HG03039 (cell line): Measurements from ENCODE around the gene RMND1.
A peak's percentile ranks its signal among the peaks of the same experiment; 100 is the strongest.
"Not testable (repeated sequence)": the region's sequence is repeated elsewhere in the genome, so short reads cannot be mapped to it uniquely, and the experiment has no call there.

Experiments used
- ATAC-seq: cut with Tn5 transposase; IDR thresholded peaks from one replicate; pipeline ENCODE4 v1.9.1; 2021; ENCODE audit warnings: mild to moderate bottlenecking, moderate library complexity; ENCODE audit not compliant: unreplicated experiment

The RMND1 gene

GRCh38 chr6:151455751-151456398 lies 3.9 kb upstream of the RMND1 start:
- not testable (repeated sequence) for ATAC-seq

- no peak for ATAC-seq
These were observed 963 bp upstream of the RMND1 start for GRCh38 chr6:151452750-151453427.

GRCh38 chr6:151451417-151451949 lies 443 bp downstream of the RMND1 start:
- ATAC-seq, result no peak

- ATAC-seq, result not testable (repeated sequence)
These were observed 998 bp downstream of the RMND1 start for GRCh38 chr6:151450928-151451327.

GRCh38 chr6:151448623-151449022 lies 3.3 kb downstream of the RMND1 start:
- ATAC-seq, result no peak

GRCh38 chr6:151447237-151447636 lies 4.7 kb downstream of the RMND1 start:
- ATAC-seq, result no peak

- ATAC-seq, result no peak
These were observed 6.4 kb downstream of the RMND1 start for GRCh38 chr6:151445482-151445881.

- ATAC-seq, result no peak
These were observed 7.9 kb downstream of the RMND1 start for GRCh38 chr6:151443911-151444621.

GRCh38 chr6:151443454-151443853 lies 8.5 kb downstream of the RMND1 start:
- ATAC-seq, result no peak

GRCh38 chr6:151442371-151442770 lies 9.6 kb downstream of the RMND1 start:
- no peak for ATAC-seq

GRCh38 chr6:151441390-151442166 lies 10.3 kb downstream of the RMND1 start:
- no peak for ATAC-seq

- ATAC-seq, result peak; percentile 39
These were observed 11.0 kb downstream of the RMND1 start for GRCh38 chr6:151440930-151441329.

GRCh38 chr6:151440498-151440897 lies 11.4 kb downstream of the RMND1 start:
- peak; percentile 37 for ATAC-seq

- ATAC-seq, result no peak
These were observed 14.5 kb downstream of the RMND1 start for GRCh38 chr6:151437401-151437800.

GRCh38 chr6:151436802-151437201 lies 15.1 kb downstream of the RMND1 start:
- no peak for ATAC-seq

GRCh38 chr6:151436300-151436699 lies 15.6 kb downstream of the RMND1 start:
- ATAC-seq, result no peak

- no peak for ATAC-seq
These were observed 17.6 kb downstream of the RMND1 start for GRCh38 chr6:151434369-151434768.

- no peak for ATAC-seq
These were observed 19.3 kb downstream of the RMND1 start for GRCh38 chr6:151432651-151433050.

- no peak for ATAC-seq
These were observed 20.6 kb downstream of the RMND1 start for GRCh38 chr6:151431337-151431736.

- no peak for ATAC-seq
These were observed 21.0 kb downstream of the RMND1 start for GRCh38 chr6:151430886-151431285.
